Upper lobe of left lung (tissue), 6 donors: Measurements from ENCODE around the gene NSMCE1. TPM values are rescaled to one million over a fixed set of nuclear protein-coding genes. Genes with fewer than 3 reads are reported as not detected.
"Not testable (repeated sequence)": the region's sequence is repeated elsewhere in the genome, so short reads cannot be mapped to it uniquely, and the experiment has no call there.

Experiments used
- ATAC-seq, 2 donors: fragments of 200-7000 bp; cut with Tn5 transposase; one replicate each; pipeline ENCODE4 v1.9.1; 2022; ENCODE audit warnings: mild to moderate bottlenecking in 2 of 2, moderate library complexity in 2 of 2; ENCODE audit not compliant: low FRiP score in 2 of 2
- DNase-seq, 2 donors: peaks; one replicate each; pipeline ENCODE4 v3.0.0-alpha.2; 2019 to 2020
- H3K27ac ChIP-seq, 4 donors: fragments of 200-600 bp; sonication (generic); one replicate each; pipeline ENCODE4 v1.5.1; 2016 to 2019
- H3K27me3 ChIP-seq, 4 donors: fragments of 200-600 bp; sonication (generic); one replicate each; pipeline ENCODE4 v1.5.1; 2017 to 2019
- H3K36me3 ChIP-seq, 4 donors: fragments of 200-600 bp; sonication (generic); one replicate each; pipeline ENCODE4 v1.5.1; 2016 to 2019
- H3K4me1 ChIP-seq, 4 donors: fragments of 200-600 bp; sonication (generic); one replicate each; pipeline ENCODE4 v1.5.1; 2018 to 2019
- H3K4me3 ChIP-seq, 4 donors: fragments of 200-600 bp; sonication (generic); one replicate each; pipeline ENCODE4 v1.5.1; 2017 to 2019; ENCODE audit warnings: mild to moderate bottlenecking in 2 of 4, moderate library complexity in 1 of 4
- H3K9me3 ChIP-seq, 4 donors: fragments of 200-600 bp; sonication (generic); one replicate each; pipeline ENCODE4 v1.5.1; 2018 to 2019
- CTCF ChIP-seq, 6 experiments: fragments of 450-650 bp in 4 of 6; fragments of 200-600 bp in 2 of 6; sonication (generic) in 2 of 6; IDR thresholded peaks; one replicate each; pipeline ENCODE4 v1.5.1; 2016 to 2019; ENCODE audit warnings: antibody characterized with exemption in 6 of 6
- EP300 ChIP-seq, 4 donors: sonication (generic); formaldehyde crosslinking; IDR thresholded peaks; one replicate each; pipeline ENCODE4 v1.5.1; 2017; ENCODE audit warnings: antibody characterized with exemption in 4 of 4, control low read depth in 2 of 4
- POLR2A ChIP-seq, 4 donors: fragments of 450-650 bp; IDR thresholded peaks; one replicate each; pipeline ENCODE4 v1.5.1; 2016 to 2017; ENCODE audit warnings: antibody characterized with exemption in 4 of 4, mild to moderate bottlenecking in 2 of 4
- POLR2AphosphoS5 ChIP-seq, 2 donors: sonication (generic); formaldehyde crosslinking; IDR thresholded peaks; one replicate each; pipeline ENCODE4 v1.5.1; 2017; ENCODE audit warnings: antibody characterized with exemption in 2 of 2
- WGBS, 2 donors: methylation state at CpG; one replicate each; pipeline ENCODE4 v1.1.5; 2017 to 2018; 5-methylcytosine and 5-hydroxymethylcytosine counted together
- total RNA-seq, 6 donors: library from RNA; depleted of rRNA in 4 of 6; stranded (reverse); fragments of >200 nt in 4 of 6; gene quantifications; one replicate each; pipeline versions ENCODE4 v1.1.0 to v1.2.1, GENCODE V29; 2016 to 2021
- donor health status: DM: no; HTN: no; CAD: no; lungs with moderate emphysema.
- donor health status: DM: no; HTN: yes; CAD: no; lungs with severe emphysema.

The NSMCE1 gene
- total RNA-seq, 6 donors from 2014 or later, result 14.7 to 50.6 (median 31.0) TPM

GRCh38 chr16:27254262-27254811 is 14.2 kb downstream of the NSMCE1 start:
- Histone ChIP-seq H3K9me3 (no peaks in the 10 kb centered on the region), H3K27ac (peak overlapping the region in 2 of 4 donors; percentile 46 to 49), H3K4me3 (no peak overlapping the region), H3K4me1 (peaks cover 24 to 42% (median 30%) of the 10 kb centered on the region in 4 donors), H3K36me3 (peaks cover 0 to 17% (median 6%) of the 10 kb centered on the region in 4 donors), H3K27me3 (no peaks in the 10 kb centered on the region)
- 88 to 90% methylated on average over 3 of the region's 3 CpGs for WGBS, 2 donors
- ATAC-seq (no peak), DNase-seq (no peak)
- TF ChIP-seq CTCF (IDR thresholded peaks at IDR 0.05), result no peak
- no peak for TF ChIP-seq POLR2A (IDR thresholded peaks at IDR 0.05)
- no peak for TF ChIP-seq EP300 (IDR thresholded peaks at IDR 0.05)
- no peak for TF ChIP-seq POLR2AphosphoS5 (IDR thresholded peaks at IDR 0.05)

GRCh38 chr16:27253526-27253930 is 15.0 kb downstream of the NSMCE1 start:
- 81 to 91% methylated on average over 6 of the region's 6 CpGs for WGBS, 2 donors

GRCh38 chr16:27252206-27252585 is 16.4 kb downstream of the NSMCE1 start:
- Histone ChIP-seq H3K4me3 (no peak overlapping the region), H3K9me3 (no peaks in the 10 kb centered on the region), H3K36me3 (peaks cover 0 to 17% (median 6%) of the 10 kb centered on the region in 4 donors), H3K4me1 (peaks cover 5 to 22% (median 13%) of the 10 kb centered on the region in 4 donors), H3K27me3 (no peaks in the 10 kb centered on the region), H3K27ac (no peak overlapping the region)
- 91 to 100% methylated on average over 6 of the region's 6 CpGs for WGBS, 2 donors
- DNase-seq (no peak), ATAC-seq (no peak)
- TF ChIP-seq EP300 (IDR thresholded peaks at IDR 0.05) (no peak), CTCF (IDR thresholded peaks at IDR 0.05) (no peak), POLR2A (IDR thresholded peaks at IDR 0.05) (no peak), POLR2AphosphoS5 (IDR thresholded peaks at IDR 0.05) (no peak)

More at GRCh38 chr16:27253526-27253930, 15.0 kb downstream of the NSMCE1 start:
- H3K4me3 ChIP-seq, result no peak overlapping the region
- peaks cover 0 to 17% (median 6%) of the 10 kb centered on the region in 4 donors for H3K36me3 ChIP-seq
- H3K9me3 ChIP-seq, result no peaks in the 10 kb centered on the region
- no peaks in the 10 kb centered on the region for H3K27me3 ChIP-seq
- TF ChIP-seq CTCF (IDR thresholded peaks at IDR 0.05) (no peak), EP300 (IDR thresholded peaks at IDR 0.05) (no peak), POLR2A (IDR thresholded peaks at IDR 0.05) (no peak)
- H3K27ac ChIP-seq, result peak overlapping the region in 2 of 4 donors; percentile 38 to 49
- ATAC-seq (peak in 1 of 2 donors; percentile 83), DNase-seq (no peak)
- peaks cover 16 to 34% (median 23%) of the 10 kb centered on the region in 4 donors for H3K4me1 ChIP-seq

GRCh38 chr16:27251541-27252205 is 16.9 kb downstream of the NSMCE1 start:
- H3K27ac ChIP-seq, result no peak overlapping the region
- no peaks in the 10 kb centered on the region for H3K9me3 ChIP-seq
- H3K4me3 ChIP-seq, result no peak overlapping the region
- peaks cover 0 to 17% (median 3%) of the 10 kb centered on the region in 4 donors for H3K36me3 ChIP-seq
- H3K27me3 ChIP-seq, result no peaks in the 10 kb centered on the region
- ATAC-seq (no peak), DNase-seq (no peak)
- WGBS, 2 donors, result 94 to 95% methylated on average over 8 of the region's 8 CpGs
- no peak for TF ChIP-seq CTCF (IDR thresholded peaks at IDR 0.05)
- no peak for TF ChIP-seq POLR2AphosphoS5 (IDR thresholded peaks at IDR 0.05)
- TF ChIP-seq EP300 (IDR thresholded peaks at IDR 0.05), result no peak
- TF ChIP-seq POLR2A (IDR thresholded peaks at IDR 0.05), result no peak
- H3K4me1 ChIP-seq, result peaks cover 7 to 20% (median 12%) of the 10 kb centered on the region in 4 donors

DNA sequence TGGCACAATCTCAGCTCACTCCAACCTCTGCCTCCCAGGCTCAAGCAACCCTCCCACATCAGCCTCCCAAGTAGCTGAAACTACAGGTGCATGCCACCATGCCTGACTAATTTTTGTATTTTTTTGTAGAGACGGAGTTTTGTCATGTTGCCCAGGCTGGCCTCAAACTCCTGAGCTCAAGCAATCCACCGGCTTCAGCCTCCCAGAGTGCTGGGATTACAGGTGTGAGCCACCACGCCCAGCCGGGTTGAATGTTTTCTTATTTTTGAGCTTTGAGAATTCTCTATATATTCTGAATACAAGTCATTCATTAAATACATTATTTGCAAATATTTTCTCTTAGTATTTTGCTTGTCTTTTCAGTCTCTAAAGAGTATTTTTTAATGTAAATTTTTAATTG is 19.7 kb downstream of the NSMCE1 start:
- not testable (repeated sequence) for H3K27ac ChIP-seq, H3K9me3 ChIP-seq, ATAC-seq, H3K27me3 ChIP-seq, H3K36me3 ChIP-seq, H3K4me3 ChIP-seq
- peak in 1 of 2 donors; percentile 12 for DNase-seq
- peaks cover 18 to 32% (median 26%) of the 10 kb centered on the region in 4 donors for H3K4me1 ChIP-seq
- 98% methylated on average over 4 of the region's 4 CpGs for WGBS, 2 donors
